Measurements from ENCODE around the gene MESP1. TPM values are rescaled to one million over a fixed set of nuclear protein-coding genes. Genes with fewer than 3 reads are reported as not detected.
A peak's percentile ranks its signal among the peaks of the same experiment; 100 is the strongest.

Gene MESP1
- total RNA-seq, 1 experiment from 2014 or later: 6.4 TPM

GRCh38 chr15:89749526-89749925 is 1.5 kb downstream of the MESP1 start:
- no peaks in the 10 kb centered on the region for H3K27me3 ChIP-seq (ENCODE audit: control insufficient read depth, insufficient read depth, low read length)
- intact Hi-C loops (cut with micrococcal nuclease; ENCODE audit: unreplicated experiment): loop anchor here (10.0 kb wide), 1 partner anchor 325 kb away; no protein-coding TSS in a partner anchor
- DNase-seq (ENCODE audit: low read depth, low spot score) (no peak), ATAC-seq (no peak)
- H3K36me3 ChIP-seq (ENCODE audit: control insufficient read depth, insufficient read depth, low read length): no peaks in the 10 kb centered on the region
- H3K4me3 ChIP-seq (ENCODE audit: low read depth in 2 of 2, low read length in 2 of 2): peak overlapping the region in 1 of 2 experiments; percentile 54; a peak in 1 of 4 replicates
- peaks cover 8% of the 10 kb centered on the region for H3K4me1 ChIP-seq (ENCODE audit: control insufficient read depth, insufficient read depth, low read length)
- TF ChIP-seq, protein P1, sequence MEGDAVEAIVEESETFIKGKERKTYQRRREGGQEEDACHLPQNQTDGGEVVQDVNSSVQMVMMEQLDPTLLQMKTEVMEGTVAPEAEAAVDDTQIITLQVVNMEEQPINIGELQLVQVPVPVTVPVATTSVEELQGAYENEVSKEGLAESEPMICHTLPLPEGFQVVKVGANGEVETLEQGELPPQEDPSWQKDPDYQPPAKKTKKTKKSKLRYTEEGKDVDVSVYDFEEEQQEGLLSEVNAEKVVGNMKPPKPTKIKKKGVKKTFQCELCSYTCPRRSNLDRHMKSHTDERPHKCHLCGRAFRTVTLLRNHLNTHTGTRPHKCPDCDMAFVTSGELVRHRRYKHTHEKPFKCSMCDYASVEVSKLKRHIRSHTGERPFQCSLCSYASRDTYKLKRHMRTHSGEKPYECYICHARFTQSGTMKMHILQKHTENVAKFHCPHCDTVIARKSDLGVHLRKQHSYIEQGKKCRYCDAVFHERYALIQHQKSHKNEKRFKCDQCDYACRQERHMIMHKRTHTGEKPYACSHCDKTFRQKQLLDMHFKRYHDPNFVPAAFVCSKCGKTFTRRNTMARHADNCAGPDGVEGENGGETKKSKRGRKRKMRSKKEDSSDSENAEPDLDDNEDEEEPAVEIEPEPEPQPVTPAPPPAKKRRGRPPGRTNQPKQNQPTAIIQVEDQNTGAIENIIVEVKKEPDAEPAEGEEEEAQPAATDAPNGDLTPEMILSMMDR (IDR thresholded peaks at IDR 0.05): no peak
- TF ChIP-seq TCF7L2 (IDR thresholded peaks at IDR 0.05; ENCODE audit: low read depth, low read length) (no peak), REST (IDR thresholded peaks at IDR 0.05; ENCODE audit: insufficient read depth in 1 of 2, low read depth in 2 of 2, low read length in 1 of 2) (no peak), SIN3A (IDR thresholded peaks at IDR 0.05; ENCODE audit: borderline replicate concordance, insufficient read depth, low read depth, low read length) (no peak), POLR2AphosphoS5 (IDR thresholded peaks at IDR 0.05; ENCODE audit: low read depth, low read length) (no peak)
- no peak overlapping the region for H3K27ac ChIP-seq (ENCODE audit: low read length)
- POLR2A ChIA-PET: interaction anchor here (0.5 kb wide), 1 partner anchor 148 kb away, joined by 10 read pairs; no protein-coding TSS in a partner anchor
- BruUV-seq (replicated peaks): no TSS peak
- in situ Hi-C loops (cut with HindIII; ENCODE audit: low pct_unique_long_range_greater_than_20kb, low sequenced_read_pairs): no loop called here
- no peaks in the 10 kb centered on the region for H3K9me3 ChIP-seq (ENCODE audit: control insufficient read depth, insufficient read depth, low read depth, low read length)
- CTCF ChIA-PET: no interaction called here

DNA sequence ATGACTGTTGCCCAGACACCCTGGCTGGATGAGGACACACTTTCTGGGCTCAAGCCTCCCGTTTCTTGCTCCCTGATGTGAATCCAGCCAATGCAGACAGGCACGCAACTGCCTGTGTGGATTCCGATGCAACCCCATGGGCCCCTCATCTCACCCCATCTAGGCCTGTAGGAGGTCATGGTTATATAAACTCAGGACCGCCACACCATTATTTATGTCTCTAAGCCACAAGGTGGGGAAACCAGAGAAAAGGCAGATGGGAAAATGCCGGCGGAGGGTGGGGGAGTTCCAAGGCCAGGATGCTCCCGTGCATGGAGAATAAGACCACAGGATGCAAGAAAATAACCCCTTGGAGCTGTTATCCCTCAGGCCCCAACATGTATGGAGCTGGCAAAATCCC is 2.0 kb downstream of the MESP1 start:
- DNase-seq (ENCODE audit: low read depth, low spot score) (no peak), ATAC-seq (no peak)
- ChIA-PET CTCF (no interaction called here), POLR2A (no interaction called here)
- Histone ChIP-seq H3K27me3 (ENCODE audit: control insufficient read depth, insufficient read depth, low read length) (no peaks in the 10 kb centered on the region), H3K4me1 (ENCODE audit: control insufficient read depth, insufficient read depth, low read length) (peaks cover 5% of the 10 kb centered on the region), H3K36me3 (ENCODE audit: control insufficient read depth, insufficient read depth, low read length) (no peaks in the 10 kb centered on the region), H3K9me3 (ENCODE audit: control insufficient read depth, insufficient read depth, low read depth, low read length) (no peaks in the 10 kb centered on the region), H3K27ac (ENCODE audit: low read length) (no peak overlapping the region), H3K4me3 (ENCODE audit: low read depth in 2 of 2, low read length in 2 of 2) (no peak overlapping the region)
- intact Hi-C loops (cut with micrococcal nuclease; ENCODE audit: unreplicated experiment): loop anchor here (10.0 kb wide), 1 partner anchor 326 kb away; no protein-coding TSS in a partner anchor
- TF ChIP-seq TCF7L2 (IDR thresholded peaks at IDR 0.05; ENCODE audit: low read depth, low read length) (no peak), POLR2AphosphoS5 (IDR thresholded peaks at IDR 0.05; ENCODE audit: low read depth, low read length) (no peak), REST (IDR thresholded peaks at IDR 0.05; ENCODE audit: insufficient read depth in 1 of 2, low read depth in 2 of 2, low read length in 1 of 2) (no peak), SIN3A (IDR thresholded peaks at IDR 0.05; ENCODE audit: borderline replicate concordance, insufficient read depth, low read depth, low read length) (no peak)
- TF ChIP-seq, protein P1 (IDR thresholded peaks at IDR 0.05): no peak
- in situ Hi-C loops (cut with HindIII; ENCODE audit: low pct_unique_long_range_greater_than_20kb, low sequenced_read_pairs): no loop called here
- no TSS peak for BruUV-seq (replicated peaks)
